CD4-positive, CD25-positive, alpha-beta regulatory T cell (primary cell): ENCODE data around the gene MYO18A. TPM values are rescaled to one million over a fixed set of nuclear protein-coding genes. Genes with fewer than 3 reads are reported as not detected.
"Not testable (repeated sequence)": the region's sequence is repeated elsewhere in the genome, so short reads cannot be mapped to it uniquely, and the experiment has no call there.

Source experiments
- ATAC-seq, 2 donors: fragments of 150-1000 bp; cut with Tn5 transposase; one replicate each; pipeline ENCODE4 v1.10.0; 2021; ENCODE audit warnings: low read depth in 2 of 2, moderate number of reproducible peaks in 2 of 2, moderate library complexity in 1 of 2
- DNase-seq, 3 donors: peaks; one replicate each; pipeline versions ENCODE4 v3.0.0 to v3.0.0-alpha.2; 2012 to 2022; ENCODE audit warnings: mixed read lengths in 1 of 3
- H3K27ac ChIP-seq: one replicate; pipeline ENCODE4 v1.7.0; 2013; ENCODE audit warnings: mild to moderate bottlenecking, low read length; ENCODE audit not compliant: insufficient read depth, poor library complexity, severe bottlenecking
- H3K27me3 ChIP-seq: one replicate; pipeline ENCODE4 v1.7.0; 2013; ENCODE audit warnings: low read length; ENCODE audit not compliant: control insufficient read depth, insufficient read depth
- H3K36me3 ChIP-seq: one replicate; pipeline ENCODE4 v1.7.0; 2013; ENCODE audit warnings: mild to moderate bottlenecking, low read length, moderate library complexity; ENCODE audit not compliant: control insufficient read depth, insufficient read depth
- H3K4me1 ChIP-seq: 2 replicates; pipeline ENCODE4 v1.7.0; 2013; ENCODE audit warnings: mild to moderate bottlenecking, low read length; ENCODE audit not compliant: insufficient read depth, control insufficient read depth, poor library complexity, severe bottlenecking
- H3K4me3 ChIP-seq: one replicate; pipeline ENCODE4 v1.7.0; 2013; ENCODE audit warnings: low read depth, mild to moderate bottlenecking, low read length, moderate library complexity
- H3K9me3 ChIP-seq, 2 experiments: 1 replicate in 1 of 2; 2 replicates in 1 of 2; pipeline ENCODE4 v1.7.0; 2013; ENCODE audit warnings: low read length in 2 of 2, mild to moderate bottlenecking in 1 of 2, moderate library complexity in 1 of 2; ENCODE audit not compliant: control insufficient read depth in 2 of 2
- H3K27ac Mint-ChIP-seq, 3 donors: one replicate each; pipeline ENCODE4 v1.8.0; 2020 to 2022; ENCODE audit warnings: mild to moderate bottlenecking in 3 of 3, mixed read lengths in 3 of 3, moderate library complexity in 2 of 3
- H3K27me3 Mint-ChIP-seq: one replicate; pipeline ENCODE4 v1.8.0; 2022; ENCODE audit warnings: mild to moderate bottlenecking, mixed read lengths
- H3K36me3 Mint-ChIP-seq: one replicate; pipeline ENCODE4 v1.8.0; 2020; ENCODE audit warnings: mixed read lengths
- H3K4me1 Mint-ChIP-seq, 4 donors: one replicate each; pipeline ENCODE4 v1.8.0; 2020 to 2022; ENCODE audit warnings: mixed read lengths in 4 of 4, mild to moderate bottlenecking in 1 of 4
- H3K4me3 Mint-ChIP-seq, 4 donors: one replicate each; pipeline ENCODE4 v1.8.0; 2020 to 2022; ENCODE audit warnings: mild to moderate bottlenecking in 4 of 4, mixed read lengths in 4 of 4, moderate library complexity in 3 of 4
- H3K9me3 Mint-ChIP-seq, 7 donors: one replicate each; pipeline ENCODE4 v1.8.0; 2020 to 2022; ENCODE audit warnings: mixed read lengths in 7 of 7, mild to moderate bottlenecking in 3 of 7, moderate library complexity in 2 of 7
- polyA plus RNA-seq, 4 donors: library from polyadenylated mRNA; unstranded; fragments of 300-500 nt; fragmentation: Illumina TruSeq; gene quantifications; one replicate each; pipeline ENCODE4 v1.2.3, GENCODE V29; 2021
- total RNA-seq: library from RNA; stranded (reverse); gene quantifications from one replicate; pipeline ENCODE4 v1.2.3, GENCODE V29; 2022

MYO18A gene
- total and polyA plus RNA-seq, 5 donors from 2014 or later: 16.8 to 193 (median 21.0) TPM

GRCh38 chr17:29091606-29092289, 88.5 kb downstream of the MYO18A start:
- no peak for ATAC-seq
- no peaks in the 10 kb centered on the region for H3K9me3 ChIP-seq
- Mint-ChIP-seq H3K9me3 (no peaks in the 10 kb centered on the region), H3K4me1 (no peaks in the 10 kb centered on the region), H3K27ac (peak overlapping the region in 1 of 3 donors; percentile 23), H3K36me3 (peaks cover 8% of the 10 kb centered on the region), H3K27me3 (no peaks in the 10 kb centered on the region), H3K4me3 (no peak overlapping the region)
- H3K4me1 ChIP-seq: no peaks in the 10 kb centered on the region
- H3K36me3 ChIP-seq: peaks cover 92% of the 10 kb centered on the region
- H3K27ac ChIP-seq: no peak overlapping the region
- no peaks in the 10 kb centered on the region for H3K27me3 ChIP-seq
- no peak overlapping the region for H3K4me3 ChIP-seq
- DNase-seq: no peak

GRCh38 chr17:29090750-29091605, 89.2 kb downstream of the MYO18A start:
- H3K27me3 ChIP-seq: no peaks in the 10 kb centered on the region
- H3K4me1 Mint-ChIP-seq: no peaks in the 10 kb centered on the region
- no peaks in the 10 kb centered on the region for H3K4me1 ChIP-seq
- DNase-seq (no peak), ATAC-seq (no peak)
- no peaks in the 10 kb centered on the region for H3K9me3 ChIP-seq
- no peak overlapping the region for H3K4me3 ChIP-seq
- no peak overlapping the region for H3K27ac Mint-ChIP-seq
- H3K27ac ChIP-seq: no peak overlapping the region
- no peak overlapping the region for H3K4me3 Mint-ChIP-seq
- peaks cover 92% of the 10 kb centered on the region for H3K36me3 ChIP-seq
- no peaks in the 10 kb centered on the region for H3K9me3 Mint-ChIP-seq
- peaks cover 13% of the 10 kb centered on the region for H3K36me3 Mint-ChIP-seq
- H3K27me3 Mint-ChIP-seq: no peaks in the 10 kb centered on the region

GRCh38 chr17:29090108-29090507, 90.1 kb downstream of the MYO18A start:
- Histone ChIP-seq H3K36me3 (peaks cover 90% of the 10 kb centered on the region), H3K9me3 (no peaks in the 10 kb centered on the region), H3K27me3 (no peaks in the 10 kb centered on the region), H3K4me3 (no peak overlapping the region), H3K27ac (no peak overlapping the region), H3K4me1 (no peaks in the 10 kb centered on the region)
- no peaks in the 10 kb centered on the region for H3K9me3 Mint-ChIP-seq
- peaks cover 16% of the 10 kb centered on the region for H3K36me3 Mint-ChIP-seq
- peak overlapping the region in 1 of 4 donors; percentile 71 for H3K4me3 Mint-ChIP-seq
- H3K27ac Mint-ChIP-seq: no peak overlapping the region
- ATAC-seq (no peak), DNase-seq (no peak)
- no peaks in the 10 kb centered on the region for H3K4me1 Mint-ChIP-seq
- no peaks in the 10 kb centered on the region for H3K27me3 Mint-ChIP-seq

GRCh38 chr17:29089601-29090044, 90.6 kb downstream of the MYO18A start:
- H3K4me3 ChIP-seq: no peak overlapping the region
- H3K27me3 Mint-ChIP-seq: no peaks in the 10 kb centered on the region
- H3K9me3 Mint-ChIP-seq: no peaks in the 10 kb centered on the region
- no peaks in the 10 kb centered on the region for H3K9me3 ChIP-seq
- H3K27ac ChIP-seq: no peak overlapping the region
- peaks cover 16% of the 10 kb centered on the region for H3K36me3 Mint-ChIP-seq
- DNase-seq (no peak), ATAC-seq (no peak)
- H3K27me3 ChIP-seq: no peaks in the 10 kb centered on the region
- H3K4me1 Mint-ChIP-seq: no peaks in the 10 kb centered on the region
- peaks cover 89% of the 10 kb centered on the region for H3K36me3 ChIP-seq
- no peaks in the 10 kb centered on the region for H3K4me1 ChIP-seq
- H3K27ac Mint-ChIP-seq: no peak overlapping the region
- no peak overlapping the region for H3K4me3 Mint-ChIP-seq

- H3K27me3 ChIP-seq, H3K4me1 Mint-ChIP-seq, DNase-seq, ATAC-seq, H3K9me3 ChIP-seq, H3K9me3 Mint-ChIP-seq, H3K27me3 Mint-ChIP-seq, H3K4me1 ChIP-seq, H3K4me3 Mint-ChIP-seq, H3K27ac ChIP-seq, H3K4me3 ChIP-seq: not testable (repeated sequence)
- peaks cover 87% of the 10 kb centered on the region for H3K36me3 ChIP-seq
- Mint-ChIP-seq H3K36me3 (peaks cover 18% of the 10 kb centered on the region), H3K27ac (peak overlapping the region in 2 of 3 donors; percentile 42 to 43)
These were observed 91.4 kb downstream of the MYO18A start for GRCh38 chr17:29088782-29089181.

GRCh38 chr17:29086628-29087332, 93.4 kb downstream of the MYO18A start:
- no peak overlapping the region for H3K4me3 ChIP-seq
- no peaks in the 10 kb centered on the region for H3K4me1 ChIP-seq
- Mint-ChIP-seq H3K4me1 (no peaks in the 10 kb centered on the region), H3K4me3 (no peak overlapping the region), H3K27ac (no peak overlapping the region), H3K36me3 (peaks cover 23% of the 10 kb centered on the region), H3K27me3 (no peaks in the 10 kb centered on the region), H3K9me3 (no peaks in the 10 kb centered on the region)
- H3K36me3 ChIP-seq: peaks cover 78% of the 10 kb centered on the region
- DNase-seq: no peak
- no peak for ATAC-seq
- no peaks in the 10 kb centered on the region for H3K9me3 ChIP-seq
- H3K27me3 ChIP-seq: no peaks in the 10 kb centered on the region
- no peak overlapping the region for H3K27ac ChIP-seq

- Histone ChIP-seq H3K4me3 (no peak overlapping the region), H3K4me1 (no peaks in the 10 kb centered on the region), H3K9me3 (no peaks in the 10 kb centered on the region), H3K27me3 (no peaks in the 10 kb centered on the region), H3K27ac (no peak overlapping the region), H3K36me3 (peaks cover 72% of the 10 kb centered on the region)
- ATAC-seq (no peak), DNase-seq (no peak)
- H3K4me1 Mint-ChIP-seq: no peaks in the 10 kb centered on the region
- no peak overlapping the region for H3K4me3 Mint-ChIP-seq
- no peak overlapping the region for H3K27ac Mint-ChIP-seq
- no peaks in the 10 kb centered on the region for H3K9me3 Mint-ChIP-seq
- peaks cover 27% of the 10 kb centered on the region for H3K36me3 Mint-ChIP-seq
- H3K27me3 Mint-ChIP-seq: no peaks in the 10 kb centered on the region
These were observed 95.0 kb downstream of the MYO18A start for GRCh38 chr17:29085223-29085622.
